Astrocyte of the cerebellum (primary cell): Measurements from ENCODE around the gene PAFAH1B2.

Experiments used
- DNase-seq: peaks from one replicate; pipeline ENCODE4 v3.0.0-alpha.2; 2011; ENCODE audit warnings: low read depth
- H3K4me3 ChIP-seq: 2 replicates; pipeline ENCODE4 v1.5.1; 2011; ENCODE audit warnings: mild to moderate bottlenecking, low read depth, low read length, moderate library complexity
- in situ Hi-C: cut with HindIII; loops from 2 replicates; pipeline ENCODE4 v1.10.0; 2017; ENCODE audit warnings: low sequenced_read_pairs
- TF ChIP-seq, protein P1 (sequence below): IDR thresholded peaks from 2 replicates; pipeline ENCODE4 v1.5.1; 2012; ENCODE audit warnings: low read length, low read depth, moderate library complexity, mild to moderate bottlenecking; ENCODE audit errors: missing control alignments

Gene PAFAH1B2

DNA sequence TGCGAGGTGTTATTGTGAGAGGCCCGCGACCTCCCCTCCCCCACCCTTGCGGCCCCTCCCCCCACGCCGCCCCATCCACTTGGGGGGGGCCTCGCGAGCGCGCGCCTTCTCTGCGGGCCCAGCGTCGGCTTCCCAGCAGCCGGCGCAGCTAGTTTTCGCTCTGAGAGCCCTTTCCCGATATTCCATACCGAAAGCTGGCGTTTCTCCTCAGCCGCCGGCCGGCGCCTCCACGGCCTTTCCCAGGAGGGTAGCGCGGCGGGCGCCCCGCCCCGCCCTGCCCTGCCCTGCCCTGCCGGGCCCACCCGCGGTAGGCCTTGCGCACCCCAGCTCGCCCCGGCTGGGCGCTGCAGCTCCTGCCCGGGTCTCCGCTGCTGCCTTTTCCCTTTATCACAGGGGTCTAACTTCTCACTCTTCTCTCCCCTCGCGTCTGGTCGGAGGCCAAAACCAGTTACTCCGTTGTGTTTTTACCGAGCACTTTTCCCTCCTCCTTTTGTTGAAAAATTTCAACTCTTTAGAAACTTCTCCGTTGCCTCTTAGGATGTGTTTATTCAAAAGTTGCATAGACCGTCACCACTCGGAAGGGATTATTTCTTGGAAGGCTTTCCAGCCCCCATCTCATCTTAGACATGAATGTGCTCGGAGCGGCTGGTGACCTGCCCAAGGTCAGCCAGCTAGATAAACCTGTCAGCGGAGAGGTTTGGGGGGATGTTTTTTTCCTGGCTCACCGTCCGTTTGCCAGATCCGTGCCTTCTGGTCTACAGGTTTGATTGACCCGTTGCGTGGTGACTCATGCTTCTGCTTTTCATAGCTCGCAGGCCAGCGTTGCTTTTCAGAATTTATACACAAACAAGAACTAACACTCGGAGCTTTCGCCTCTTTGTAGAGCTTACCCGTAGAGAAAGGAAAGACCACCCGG lies 648 bp downstream of the PAFAH1B2 start:
- DNase-seq, result peak; percentile 41
- in situ Hi-C loops, result no loop called here
- TF ChIP-seq, protein P1, sequence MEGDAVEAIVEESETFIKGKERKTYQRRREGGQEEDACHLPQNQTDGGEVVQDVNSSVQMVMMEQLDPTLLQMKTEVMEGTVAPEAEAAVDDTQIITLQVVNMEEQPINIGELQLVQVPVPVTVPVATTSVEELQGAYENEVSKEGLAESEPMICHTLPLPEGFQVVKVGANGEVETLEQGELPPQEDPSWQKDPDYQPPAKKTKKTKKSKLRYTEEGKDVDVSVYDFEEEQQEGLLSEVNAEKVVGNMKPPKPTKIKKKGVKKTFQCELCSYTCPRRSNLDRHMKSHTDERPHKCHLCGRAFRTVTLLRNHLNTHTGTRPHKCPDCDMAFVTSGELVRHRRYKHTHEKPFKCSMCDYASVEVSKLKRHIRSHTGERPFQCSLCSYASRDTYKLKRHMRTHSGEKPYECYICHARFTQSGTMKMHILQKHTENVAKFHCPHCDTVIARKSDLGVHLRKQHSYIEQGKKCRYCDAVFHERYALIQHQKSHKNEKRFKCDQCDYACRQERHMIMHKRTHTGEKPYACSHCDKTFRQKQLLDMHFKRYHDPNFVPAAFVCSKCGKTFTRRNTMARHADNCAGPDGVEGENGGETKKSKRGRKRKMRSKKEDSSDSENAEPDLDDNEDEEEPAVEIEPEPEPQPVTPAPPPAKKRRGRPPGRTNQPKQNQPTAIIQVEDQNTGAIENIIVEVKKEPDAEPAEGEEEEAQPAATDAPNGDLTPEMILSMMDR, result no peak
- peak overlapping the region; percentile 74 for H3K4me3 ChIP-seq

DNA sequence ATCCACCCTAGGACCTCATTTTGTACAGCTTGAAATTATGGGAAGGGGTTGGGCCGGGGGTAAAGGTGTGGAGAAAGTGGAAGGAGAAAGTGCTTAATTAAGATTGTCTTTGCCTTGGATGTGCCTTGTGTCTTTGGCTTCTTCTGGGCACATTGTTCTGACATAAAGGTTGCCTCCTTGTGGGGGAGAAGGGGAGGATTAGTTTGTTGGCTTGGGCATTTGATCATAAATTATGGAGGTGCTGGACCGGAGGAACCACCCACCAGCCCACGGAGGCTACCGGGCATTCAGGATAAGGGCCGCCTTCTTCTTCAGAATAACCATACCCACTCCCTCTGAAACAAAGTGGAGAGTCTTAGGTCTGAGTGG lies 1.3 kb downstream of the PAFAH1B2 start:
- peak overlapping the region; percentile 74 for H3K4me3 ChIP-seq
- DNase-seq, result peak; percentile 16
- in situ Hi-C loops, result no loop called here
- TF ChIP-seq, protein P1, result peak; percentile 35

DNA sequence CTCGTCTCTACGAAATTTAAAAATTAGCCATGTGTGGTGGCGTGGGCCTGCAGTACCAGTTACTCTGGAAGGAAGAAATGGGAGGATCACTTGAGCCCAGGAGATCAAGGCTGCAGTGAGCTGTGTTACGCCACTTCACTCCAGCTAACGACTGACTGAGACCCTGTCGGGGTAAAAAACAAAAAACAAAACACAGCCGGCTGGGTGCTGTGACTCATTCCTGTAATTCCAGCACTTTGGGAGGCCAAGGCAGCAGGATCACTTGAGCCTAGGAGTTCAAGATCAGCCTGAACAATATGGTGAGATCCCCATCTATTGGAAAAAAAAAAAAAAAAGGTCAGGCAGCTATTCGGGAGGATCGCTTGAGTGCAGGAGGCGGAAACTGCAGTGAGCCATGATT lies 2.4 kb downstream of the PAFAH1B2 start:
- no peak for DNase-seq
- H3K4me3 ChIP-seq, result peak overlapping the region; percentile 5
- TF ChIP-seq, protein P1, result no peak
- in situ Hi-C loops, result no loop called here

DNA sequence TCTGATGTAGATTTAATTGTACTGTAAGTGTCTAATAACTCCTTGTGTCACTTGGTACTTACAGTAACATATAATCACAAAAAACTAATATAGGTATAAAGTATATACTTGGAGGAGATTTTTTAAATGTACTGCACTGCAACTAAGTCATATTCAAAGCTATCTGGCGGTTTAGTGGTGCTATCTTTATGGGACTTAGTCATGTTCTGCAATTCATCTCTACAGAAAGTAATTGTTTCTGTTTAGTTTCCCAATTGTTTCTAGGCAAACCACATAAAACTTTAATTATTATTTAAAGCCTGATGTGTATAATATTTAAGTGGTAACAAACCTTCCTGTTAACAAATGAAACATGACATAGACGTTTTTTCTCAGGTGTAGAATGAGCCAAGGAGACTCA lies 8.0 kb downstream of the PAFAH1B2 start:
- in situ Hi-C loops, result no loop called here
- TF ChIP-seq, protein P1, result no peak
- H3K4me3 ChIP-seq, result no peak overlapping the region
- DNase-seq, result no peak

DNA sequence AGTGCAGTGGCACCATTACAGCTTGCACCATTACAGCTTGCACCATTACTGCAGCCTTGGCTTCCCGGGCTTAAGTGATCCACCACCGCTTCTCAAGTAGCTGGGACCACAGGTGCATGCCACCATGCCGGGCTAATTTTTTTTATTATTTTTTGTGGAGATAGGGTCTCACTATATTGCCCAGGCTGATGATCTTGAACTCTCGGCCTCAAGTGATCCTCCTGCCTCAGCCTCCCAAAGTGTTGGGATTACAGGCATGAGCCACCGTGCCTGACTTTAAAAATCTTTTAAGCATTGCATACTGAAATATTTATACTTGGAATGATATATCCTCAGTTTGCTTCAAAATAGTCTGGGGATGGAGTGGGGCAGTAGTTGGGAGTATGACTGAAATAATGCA lies 10.4 kb downstream of the PAFAH1B2 start:
- in situ Hi-C loops, result no loop called here
- no peak for DNase-seq

DNA sequence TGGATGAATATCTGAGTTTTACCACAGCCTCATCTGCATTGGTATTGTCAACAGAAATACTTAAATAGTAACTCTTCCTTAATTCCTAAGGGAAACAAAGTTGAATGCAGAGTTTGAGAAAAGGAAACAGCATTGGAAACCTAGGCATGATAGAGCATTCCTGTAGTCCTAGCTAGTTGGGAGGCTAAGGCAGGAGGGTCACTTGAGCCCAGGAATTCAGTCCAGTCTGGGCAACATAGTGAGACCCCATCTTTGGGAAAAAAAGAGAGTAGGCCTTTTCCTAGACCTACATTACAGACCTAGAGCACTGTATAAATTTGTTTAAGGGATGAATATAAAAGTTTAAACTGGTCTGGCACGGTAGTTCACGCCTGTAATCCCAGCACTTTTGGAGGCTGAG lies 13.4 kb downstream of the PAFAH1B2 start:
- TF ChIP-seq, protein P1, result no peak
- in situ Hi-C loops, result no loop called here

More for the DNA sequence above, 10.4 kb downstream of the PAFAH1B2 start:
- no peak overlapping the region for H3K4me3 ChIP-seq
- TF ChIP-seq, protein P1, result no peak

More for the DNA sequence above, 13.4 kb downstream of the PAFAH1B2 start:
- H3K4me3 ChIP-seq, result no peak overlapping the region
- no peak for DNase-seq
